IPS-15b (cell line): ENCODE results near the gene TTC21A.
A peak's percentile ranks its signal among the peaks of the same experiment; 100 is the strongest.

Source experiments
- H3K27me3 ChIP-seq: one replicate; pipeline ENCODE4 v1.6.1; 2013; ENCODE audit warnings: low read length; ENCODE audit not compliant: control insufficient read depth, insufficient read depth
- H3K36me3 ChIP-seq: one replicate; pipeline ENCODE4 v1.6.1; 2013; ENCODE audit warnings: low read length; ENCODE audit not compliant: control insufficient read depth, insufficient read depth
- H3K4me1 ChIP-seq: one replicate; pipeline ENCODE4 v1.6.1; 2013; ENCODE audit warnings: mild to moderate bottlenecking, low read length; ENCODE audit not compliant: control insufficient read depth, insufficient read depth
- H3K4me3 ChIP-seq: one replicate; pipeline ENCODE4 v1.5.1; 2013; ENCODE audit warnings: low read depth, low read length
- H3K9ac ChIP-seq: one replicate; pipeline ENCODE4 v1.6.1; 2013; ENCODE audit warnings: low read depth, mild to moderate bottlenecking, low read length
- H3K9me3 ChIP-seq: one replicate; pipeline ENCODE4 v1.6.1; 2013; ENCODE audit warnings: mild to moderate bottlenecking, low read length; ENCODE audit not compliant: control insufficient read depth, insufficient read depth

Gene TTC21A

DNA sequence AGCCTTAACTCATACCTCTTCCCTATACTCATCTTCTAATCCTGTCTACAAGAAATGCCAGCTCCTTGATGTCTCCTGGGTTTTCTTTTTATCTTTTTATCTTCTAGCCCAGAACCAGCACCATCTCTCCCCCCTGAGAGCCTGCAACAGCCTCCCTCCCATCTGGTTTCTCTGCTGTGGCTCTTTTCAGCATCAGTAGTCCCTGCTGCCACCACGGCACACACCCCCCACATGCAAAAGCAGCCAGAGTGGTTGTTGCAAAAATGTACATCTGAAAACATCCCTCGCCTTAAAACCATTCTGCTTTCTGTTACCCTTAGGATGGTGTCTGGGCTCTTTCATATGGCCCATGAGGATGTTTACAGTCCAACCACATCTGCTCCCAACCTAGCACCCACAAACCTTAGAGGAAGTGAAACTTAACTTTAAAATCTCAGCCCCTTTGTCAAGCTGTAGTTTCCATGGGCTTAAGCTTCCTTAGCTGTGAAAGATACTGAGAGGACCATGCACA lies 775 bp downstream of the TTC21A start:
- peak overlapping the region; percentile 91 for H3K4me3 ChIP-seq
- peak overlapping the region; percentile 24 for H3K9ac ChIP-seq
- H3K36me3 ChIP-seq, result no peaks in the 10 kb centered on the region
- peaks cover 17% of the 10 kb centered on the region for H3K27me3 ChIP-seq
- peaks cover 3% of the 10 kb centered on the region for H3K4me1 ChIP-seq
- no peaks in the 10 kb centered on the region for H3K9me3 ChIP-seq

DNA sequence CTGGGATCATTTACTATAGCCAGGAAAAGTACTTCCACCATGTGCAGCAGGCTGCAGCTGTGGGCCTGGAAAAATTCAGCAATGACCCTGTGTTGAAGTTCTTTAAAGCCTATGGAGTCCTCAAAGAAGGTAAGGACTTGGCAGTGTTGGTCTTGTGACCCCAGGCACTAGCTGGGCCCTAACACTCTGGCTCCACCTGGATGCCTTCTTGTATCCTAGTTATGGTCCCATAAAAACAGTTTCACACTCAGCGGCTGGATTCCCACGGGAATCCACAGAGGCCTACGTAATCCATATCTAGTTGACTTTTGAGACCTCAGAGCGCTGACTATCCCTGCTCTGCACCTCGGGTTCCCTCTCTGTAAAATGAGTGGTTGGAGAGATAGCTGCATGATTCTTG lies 1.6 kb downstream of the TTC21A start:
- Histone ChIP-seq H3K27me3 (peaks cover 17% of the 10 kb centered on the region), H3K4me1 (peaks cover 3% of the 10 kb centered on the region), H3K4me3 (no peak overlapping the region), H3K9ac (no peak overlapping the region), H3K36me3 (no peaks in the 10 kb centered on the region), H3K9me3 (no peaks in the 10 kb centered on the region)

DNA sequence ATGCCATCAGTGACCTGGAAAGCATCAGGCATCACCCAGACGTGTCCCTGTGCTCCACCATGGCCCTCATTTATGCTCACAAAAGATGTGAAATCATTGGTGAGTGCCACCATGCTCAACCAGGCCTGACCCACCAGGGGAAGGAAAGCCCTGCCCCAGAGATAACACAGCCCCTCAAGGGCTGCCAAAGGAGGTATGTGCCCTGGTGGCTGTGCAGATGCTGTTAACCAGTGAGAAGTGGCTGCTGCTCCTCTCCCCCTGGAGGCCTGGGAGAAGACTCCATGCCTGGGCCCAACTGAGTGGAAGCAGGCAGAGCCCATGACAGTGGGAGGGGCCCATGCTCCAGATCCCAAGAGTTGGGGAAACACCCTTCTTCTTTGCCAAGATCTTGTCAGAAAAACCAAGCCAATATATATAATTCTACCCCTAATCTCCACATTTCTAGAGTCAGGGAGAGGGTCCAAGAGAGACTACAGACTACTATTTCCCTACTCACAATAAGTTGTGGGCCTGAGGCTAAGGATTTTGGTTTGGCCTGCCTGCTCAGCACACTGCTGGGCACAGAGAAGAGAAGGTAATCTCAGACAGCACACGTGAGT lies 2.7 kb downstream of the TTC21A start:
- no peak overlapping the region for H3K4me3 ChIP-seq
- peaks cover 17% of the 10 kb centered on the region for H3K27me3 ChIP-seq
- H3K9ac ChIP-seq, result no peak overlapping the region
- H3K4me1 ChIP-seq, result peaks cover 3% of the 10 kb centered on the region
- H3K9me3 ChIP-seq, result no peaks in the 10 kb centered on the region
- no peaks in the 10 kb centered on the region for H3K36me3 ChIP-seq

DNA sequence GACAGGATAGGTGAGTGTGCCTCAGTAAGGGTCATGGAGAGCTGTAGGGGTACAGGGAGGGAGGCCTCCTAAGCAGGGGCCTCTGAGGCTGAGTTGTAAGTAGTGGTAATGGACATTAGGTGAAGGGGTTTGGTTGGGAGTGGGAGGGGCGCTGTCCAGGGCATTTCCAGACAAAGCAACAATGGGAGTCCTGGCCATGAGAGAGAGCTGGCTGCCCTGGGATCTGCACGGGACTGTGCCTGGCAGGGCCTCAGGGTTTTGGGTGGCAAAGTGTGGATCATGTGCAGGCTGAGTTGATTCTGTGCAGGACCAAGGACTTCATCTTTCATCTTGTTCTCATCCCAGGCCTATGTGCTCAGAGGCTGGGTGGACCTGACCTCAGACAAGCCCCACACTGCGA lies 4.6 kb downstream of the TTC21A start:
- H3K4me1 ChIP-seq, result peaks cover 3% of the 10 kb centered on the region
- no peaks in the 10 kb centered on the region for H3K36me3 ChIP-seq
- H3K27me3 ChIP-seq, result peaks cover 8% of the 10 kb centered on the region
- no peak overlapping the region for H3K4me3 ChIP-seq
- no peak overlapping the region for H3K9ac ChIP-seq
- H3K9me3 ChIP-seq, result no peaks in the 10 kb centered on the region

DNA sequence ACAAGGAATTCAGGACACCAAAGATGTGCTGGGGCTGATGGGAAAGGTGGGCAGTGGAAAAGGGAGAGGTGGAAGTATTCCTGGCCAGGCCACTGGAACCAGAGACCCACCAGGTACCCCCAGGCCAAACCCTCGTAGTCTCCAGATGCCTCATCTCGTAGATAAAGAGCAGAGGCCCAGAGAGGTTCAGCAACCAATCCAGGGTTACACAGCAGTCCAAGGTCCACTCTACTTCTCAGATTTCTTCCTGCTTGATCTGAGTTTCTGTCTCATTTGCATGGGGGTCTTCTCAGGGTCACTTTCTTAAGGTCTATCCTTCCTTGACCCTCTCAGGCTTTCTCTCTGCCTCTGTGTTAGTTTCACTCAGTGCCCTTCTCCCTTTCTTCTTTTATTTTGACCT lies 5.1 kb downstream of the TTC21A start:
- no peak overlapping the region for H3K9ac ChIP-seq
- H3K36me3 ChIP-seq, result no peaks in the 10 kb centered on the region
- peaks cover 8% of the 10 kb centered on the region for H3K27me3 ChIP-seq
- H3K4me3 ChIP-seq, result no peak overlapping the region
- no peaks in the 10 kb centered on the region for H3K9me3 ChIP-seq
- peaks cover 3% of the 10 kb centered on the region for H3K4me1 ChIP-seq

DNA sequence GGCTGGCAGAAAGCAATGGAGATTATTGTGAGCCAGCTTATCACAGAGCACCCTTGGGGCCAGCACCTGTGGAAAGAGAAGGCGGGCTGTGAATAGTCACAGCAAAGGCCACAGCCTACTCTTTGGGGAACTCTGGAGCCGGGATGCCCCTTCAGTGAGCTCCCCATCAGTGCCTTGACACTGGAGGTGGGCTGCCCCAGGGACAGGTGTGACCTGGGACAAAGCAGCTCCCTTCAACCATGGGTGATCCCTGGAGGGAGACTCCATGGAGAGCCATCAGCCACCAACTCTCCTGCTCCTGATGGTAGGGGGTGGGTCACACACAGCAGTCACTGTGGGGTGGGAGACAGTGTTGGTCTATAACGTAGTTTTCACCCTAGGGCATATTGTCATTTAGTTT lies 5.8 kb downstream of the TTC21A start:
- no peak overlapping the region for H3K4me3 ChIP-seq

GRCh38 chr3:39114456-39114855 lies 7.0 kb downstream of the TTC21A start:
- H3K9ac ChIP-seq, result no peak overlapping the region

More for the DNA sequence above, 5.8 kb downstream of the TTC21A start:
- H3K4me1 ChIP-seq, result no peaks in the 10 kb centered on the region
- H3K36me3 ChIP-seq, result no peaks in the 10 kb centered on the region
- H3K9ac ChIP-seq, result no peak overlapping the region
- peaks cover 5% of the 10 kb centered on the region for H3K27me3 ChIP-seq
- no peaks in the 10 kb centered on the region for H3K9me3 ChIP-seq

DNA sequence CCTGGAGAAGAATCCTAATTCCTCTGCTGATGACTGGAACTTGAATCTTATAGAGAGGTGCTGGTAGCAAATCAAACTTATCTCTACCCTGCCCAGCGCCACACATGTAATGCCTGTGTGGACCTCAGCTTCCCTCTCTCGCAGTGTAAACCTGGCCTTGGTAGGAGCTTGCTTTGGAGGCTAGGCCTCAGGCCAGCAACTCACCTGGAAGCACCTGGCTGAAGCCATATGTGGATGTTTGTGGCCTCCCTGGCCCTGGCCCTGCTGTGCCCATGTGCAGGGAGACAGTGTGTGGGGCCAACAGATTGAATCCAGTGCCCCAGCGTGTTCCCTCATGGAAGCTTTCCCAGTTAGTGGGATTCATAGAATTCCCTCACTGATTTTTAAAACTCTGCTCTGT lies 8.4 kb downstream of the TTC21A start:
- H3K9me3 ChIP-seq, result no peaks in the 10 kb centered on the region
- no peak overlapping the region for H3K9ac ChIP-seq
- no peaks in the 10 kb centered on the region for H3K36me3 ChIP-seq
- no peaks in the 10 kb centered on the region for H3K4me1 ChIP-seq
- H3K4me3 ChIP-seq, result no peak overlapping the region
- no peaks in the 10 kb centered on the region for H3K27me3 ChIP-seq

More at GRCh38 chr3:39114456-39114855, 7.0 kb downstream of the TTC21A start:
- H3K27me3 ChIP-seq, result no peaks in the 10 kb centered on the region
- H3K4me1 ChIP-seq, result no peaks in the 10 kb centered on the region
- no peaks in the 10 kb centered on the region for H3K9me3 ChIP-seq
- no peak overlapping the region for H3K4me3 ChIP-seq
- H3K36me3 ChIP-seq, result no peaks in the 10 kb centered on the region

- H3K4me3 ChIP-seq, result no peak overlapping the region
- H3K4me1 ChIP-seq, result no peaks in the 10 kb centered on the region
- H3K9me3 ChIP-seq, result no peaks in the 10 kb centered on the region
- H3K9ac ChIP-seq, result no peak overlapping the region
- no peaks in the 10 kb centered on the region for H3K27me3 ChIP-seq
- H3K36me3 ChIP-seq, result no peaks in the 10 kb centered on the region
Measured at GRCh38 chr3:39118079-39118478, 10.6 kb downstream of the TTC21A start.

DNA sequence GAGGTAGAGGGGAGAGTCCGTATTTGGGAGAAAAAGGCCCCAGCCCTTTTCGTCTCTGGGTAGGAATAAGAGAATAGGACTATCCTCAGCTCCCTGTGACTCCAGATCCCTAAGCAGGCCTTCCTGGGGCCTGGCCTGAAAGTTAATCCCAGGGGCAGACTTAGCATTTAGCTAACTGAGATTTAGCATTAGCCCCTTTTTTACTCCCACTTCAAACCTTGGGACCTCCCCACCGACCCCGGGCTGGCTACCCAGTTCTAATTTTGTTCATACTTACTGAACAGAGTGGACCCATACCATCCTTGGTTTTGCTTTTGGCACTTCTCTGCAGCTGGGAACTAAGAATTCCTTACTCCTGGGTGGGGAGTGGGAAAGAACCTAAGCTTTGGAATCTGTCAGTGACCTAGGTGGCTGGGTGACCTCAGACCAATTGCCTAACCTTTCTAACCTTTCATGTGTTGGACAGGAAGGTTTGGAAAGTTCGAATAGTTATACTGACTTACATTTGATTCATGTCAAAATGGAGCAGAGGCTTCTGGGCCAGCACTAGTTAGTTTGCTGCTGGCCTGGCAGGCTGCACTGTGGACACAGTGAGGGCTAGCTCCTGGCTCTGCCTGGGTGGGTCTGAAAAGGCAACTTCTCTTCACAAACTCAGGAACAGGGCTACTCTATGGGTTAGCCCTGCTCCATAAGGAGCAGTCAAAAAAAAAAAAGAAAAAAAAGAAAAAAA lies 11.6 kb downstream of the TTC21A start:
- Histone ChIP-seq H3K4me3 (no peak overlapping the region), H3K9ac (no peak overlapping the region), H3K36me3 (no peaks in the 10 kb centered on the region), H3K9me3 (no peaks in the 10 kb centered on the region), H3K4me1 (no peaks in the 10 kb centered on the region), H3K27me3 (no peaks in the 10 kb centered on the region)

- Histone ChIP-seq H3K27me3 (no peaks in the 10 kb centered on the region), H3K36me3 (no peaks in the 10 kb centered on the region), H3K9ac (no peak overlapping the region), H3K4me3 (no peak overlapping the region), H3K9me3 (no peaks in the 10 kb centered on the region), H3K4me1 (no peaks in the 10 kb centered on the region)
Measured at GRCh38 chr3:39121621-39122020, 14.1 kb downstream of the TTC21A start.

- Histone ChIP-seq H3K27me3 (no peaks in the 10 kb centered on the region), H3K9ac (no peak overlapping the region), H3K4me3 (no peak overlapping the region), H3K9me3 (no peaks in the 10 kb centered on the region), H3K4me1 (no peaks in the 10 kb centered on the region), H3K36me3 (no peaks in the 10 kb centered on the region)
Measured at GRCh38 chr3:39122813-39123212, 15.3 kb downstream of the TTC21A start.
